MCF 10A (cell line): ENCODE results near the gene IBTK. TPM values are rescaled to one million over a fixed set of nuclear protein-coding genes. Genes with fewer than 3 reads are reported as not detected.
"Not testable (repeated sequence)": the region's sequence is repeated elsewhere in the genome, so short reads cannot be mapped to it uniquely, and the experiment has no call there.

Experiments
- BruUV-seq: library from RNA; stranded (reverse); fragments of 400-500 nt; replicated peaks from 2 replicates; lab custom pipeline; 2021; lab: Mats Ljungman, UMichigan
- CTCF ChIA-PET: fragments of 300-600 bp; sonication (Branson Sonifier 250); formaldehyde crosslinking; extraction: SDS; loops from one replicate; lab custom pipeline; 2021; ENCODE audit warnings: antibody characterized with exemption, inconsistent platforms; lab: Yijun Ruan, JAX
- POLR2A ChIA-PET: fragments of 300-600, 350-650 bp; sonication (Branson Sonifier 250); formaldehyde crosslinking; extraction: SDS; loops from one replicate; lab custom pipeline; 2020; ENCODE audit warnings: antibody characterized with exemption, inconsistent platforms; lab: Yijun Ruan, JAX
- DNase-seq: peaks from one replicate; pipeline ENCODE4 v3.0.0-alpha.2; 2018; ENCODE audit not compliant: unreplicated experiment
- H3K27ac Mint-ChIP-seq: one replicate; pipeline ENCODE4 v1.8.0; 2022; ENCODE audit warnings: mild to moderate bottlenecking, low read depth, mixed read lengths; ENCODE audit not compliant: unreplicated experiment
- H3K27me3 Mint-ChIP-seq: one replicate; pipeline ENCODE4 v1.8.0; 2022; ENCODE audit warnings: mixed read lengths; ENCODE audit not compliant: insufficient read depth, unreplicated experiment
- H3K36me3 Mint-ChIP-seq: one replicate; pipeline ENCODE4 v1.8.0; 2022; ENCODE audit warnings: mild to moderate bottlenecking, moderate library complexity, mixed read lengths; ENCODE audit not compliant: insufficient read depth, unreplicated experiment
- H3K4me1 Mint-ChIP-seq: one replicate; pipeline ENCODE4 v1.8.0; 2022; ENCODE audit warnings: mixed read lengths; ENCODE audit not compliant: insufficient read depth, unreplicated experiment
- H3K4me3 Mint-ChIP-seq: one replicate; pipeline ENCODE4 v1.8.0; 2022; ENCODE audit warnings: mild to moderate bottlenecking, moderate library complexity, mixed read lengths; ENCODE audit not compliant: unreplicated experiment
- H3K9me3 Mint-ChIP-seq: one replicate; pipeline ENCODE4 v1.8.0; 2022; ENCODE audit warnings: mixed read lengths; ENCODE audit not compliant: unreplicated experiment
- CTCF ChIP-seq: fragments of 200-600 bp; IDR thresholded peaks from one replicate; pipeline ENCODE4 v1.8.0; 2022; ENCODE audit warnings: antibody characterized with exemption, mild to moderate bottlenecking; ENCODE audit not compliant: unreplicated experiment
- intact Hi-C: fragments of 100-400 bp; cut with micrococcal nuclease; formaldehyde crosslinking; loops from 2 replicates; pipeline ENCODE4 v1.14.1; 2022
- total RNA-seq: library from RNA; stranded (reverse); gene quantifications from 2 replicates; pipeline ENCODE4 v1.2.3, GENCODE V29; 2022

IBTK gene
- total RNA-seq, 1 experiment from 2014 or later = 59.0 TPM

- Mint-ChIP-seq H3K4me1 (peaks cover 25% of the 10 kb centered on the region), H3K9me3 (no peaks in the 10 kb centered on the region), H3K36me3 (no peaks in the 10 kb centered on the region), H3K27ac (no peak overlapping the region), H3K27me3 (no peaks in the 10 kb centered on the region), H3K4me3 (no peak overlapping the region)
- ChIA-PET POLR2A (interaction anchor here (0.6 to 1.1 kb wide), 2 partner anchors 12 to 55 kb away, joined by 3 read pairs; no protein-coding TSS in a partner anchor), CTCF (interaction anchor here (0.6 to 2.0 kb wide), 4 partner anchors 11 to 273 kb away, joined by 3 to 6 read pairs (median 4); no protein-coding TSS in a partner anchor)
- intact Hi-C loops = loop anchor here (10.0 kb wide), 1 partner anchor 388 kb away; the partner anchor contains the start of gene TENT5A
- BruUV-seq = no TSS peak
- DNase-seq = no peak
- no peak for TF ChIP-seq CTCF
These were observed 105.0 kb downstream of the IBTK start for GRCh38 chr6:82142524-82142923.

GRCh38 chr6:82138075-82138791, 109.3 kb downstream of the IBTK start:
- no peak for TF ChIP-seq CTCF
- no peaks in the 10 kb centered on the region for H3K9me3 Mint-ChIP-seq
- intact Hi-C loops = no loop called here
- no peak for DNase-seq
- H3K27me3 Mint-ChIP-seq = no peaks in the 10 kb centered on the region
- H3K4me3 Mint-ChIP-seq = no peak overlapping the region
- BruUV-seq = no TSS peak
- ChIA-PET CTCF (interaction anchor here (0.6 kb wide), 1 partner anchor 29 kb away, joined by 5 read pairs; no protein-coding TSS in a partner anchor), POLR2A (no interaction called here)
- H3K4me1 Mint-ChIP-seq = no peaks in the 10 kb centered on the region
- no peak overlapping the region for H3K27ac Mint-ChIP-seq
- H3K36me3 Mint-ChIP-seq = no peaks in the 10 kb centered on the region

GRCh38 chr6:82131441-82131840, 116.1 kb downstream of the IBTK start:
- no peaks in the 10 kb centered on the region for H3K9me3 Mint-ChIP-seq
- no peak overlapping the region for H3K4me3 Mint-ChIP-seq
- no peaks in the 10 kb centered on the region for H3K4me1 Mint-ChIP-seq
- no peak for DNase-seq
- no peaks in the 10 kb centered on the region for H3K36me3 Mint-ChIP-seq
- ChIA-PET CTCF (interaction anchor here (0.6 to 1.2 kb wide), 2 partner anchors 12 to 366 kb away, joined by 4 read pairs; no protein-coding TSS in a partner anchor), POLR2A (interaction anchor here (2.9 kb wide), 1 partner anchor 13 kb away, joined by 12 read pairs; no protein-coding TSS in a partner anchor)
- intact Hi-C loops = no loop called here
- TF ChIP-seq CTCF = no peak
- BruUV-seq = no TSS peak
- H3K27me3 Mint-ChIP-seq = no peaks in the 10 kb centered on the region
- H3K27ac Mint-ChIP-seq = no peak overlapping the region

- no peak for TF ChIP-seq CTCF
- Mint-ChIP-seq H3K36me3 (no peaks in the 10 kb centered on the region), H3K4me3 (no peak overlapping the region), H3K9me3 (no peaks in the 10 kb centered on the region), H3K27ac (no peak overlapping the region), H3K27me3 (no peaks in the 10 kb centered on the region), H3K4me1 (no peaks in the 10 kb centered on the region)
- ChIA-PET CTCF (no interaction called here), POLR2A (interaction anchor here (1.1 kb wide), 1 partner anchor 10 kb away, joined by 5 read pairs; no protein-coding TSS in a partner anchor)
- no peak for DNase-seq
- intact Hi-C loops = no loop called here
- no TSS peak for BruUV-seq
These were observed 117.7 kb downstream of the IBTK start for GRCh38 chr6:82129797-82130196.

GRCh38 chr6:82128973-82129372, 118.6 kb downstream of the IBTK start:
- CTCF ChIA-PET, DNase-seq, BruUV-seq, H3K9me3 Mint-ChIP-seq, H3K4me3 Mint-ChIP-seq, H3K27me3 Mint-ChIP-seq, H3K27ac Mint-ChIP-seq, H3K36me3 Mint-ChIP-seq, H3K4me1 Mint-ChIP-seq, intact Hi-C loops: not testable (repeated sequence)
- POLR2A ChIA-PET = interaction anchor here (0.6 kb wide), 1 partner anchor 132 kb away, joined by 3 read pairs; no protein-coding TSS in a partner anchor
